ENCODE results near the gene SNCAIP.

SNCAIP gene

DNA sequence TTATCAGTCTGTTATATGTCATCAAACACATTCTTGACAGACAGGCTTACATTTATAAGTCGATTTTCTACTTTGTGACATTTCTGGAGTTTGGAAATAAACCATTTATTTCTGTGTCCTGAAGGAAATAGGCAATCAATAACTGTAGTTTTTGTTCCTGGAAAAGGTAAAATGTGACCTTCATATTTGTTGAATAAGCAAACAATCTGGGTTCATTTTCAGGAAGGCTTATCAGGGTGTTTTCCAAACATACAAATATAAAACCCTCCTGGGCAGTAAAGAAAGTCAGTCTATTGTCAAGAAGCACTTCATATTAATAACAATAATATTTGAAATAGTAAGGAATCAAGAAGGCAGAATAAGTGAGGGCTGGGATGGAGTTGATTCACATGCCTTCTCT is 195.0 kb downstream of the SNCAIP start:
- DNase-seq (ENCODE audit: low spot score): no peak

DNA sequence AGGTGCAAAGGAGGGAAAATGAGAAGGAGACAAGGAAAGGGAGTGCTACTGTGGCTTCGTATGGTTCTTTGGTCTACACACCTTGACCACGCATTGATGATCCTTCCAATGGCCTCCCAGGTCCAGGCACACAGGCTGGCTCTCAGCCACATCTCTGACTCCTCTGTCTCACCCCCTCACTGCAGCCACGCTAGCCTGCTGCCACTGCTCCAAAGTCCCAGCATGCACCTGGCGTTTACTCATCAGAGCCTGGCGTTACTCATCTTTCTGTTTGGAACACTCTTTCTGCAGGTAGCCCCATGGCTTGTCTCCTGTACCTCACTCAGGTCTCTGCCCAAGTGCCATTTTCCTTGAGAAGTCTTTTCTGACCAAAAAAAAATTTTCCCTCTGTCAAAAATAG is 195.5 kb downstream of the SNCAIP start:
- DNase-seq (ENCODE audit: low spot score): no peak

DNA sequence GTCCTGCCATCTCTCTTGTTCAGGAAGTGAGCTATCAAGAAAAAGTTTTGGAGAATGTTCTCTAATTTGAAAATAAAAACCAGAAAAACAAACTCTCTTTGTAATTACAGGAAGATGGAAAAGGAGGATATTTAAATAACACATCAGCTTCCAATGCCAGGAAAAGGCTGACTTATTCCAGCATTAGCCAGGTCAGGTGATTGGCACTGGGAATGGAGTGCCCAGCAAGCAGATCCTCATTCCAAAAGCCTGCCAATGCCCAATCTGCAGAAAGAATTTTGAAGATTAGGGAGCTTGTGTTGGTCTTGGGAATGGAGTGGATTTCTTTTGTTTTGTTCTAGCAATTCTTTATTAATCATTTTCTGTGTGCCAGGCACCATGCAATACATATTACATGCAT is 196.6 kb downstream of the SNCAIP start:
- no peak for DNase-seq (ENCODE audit: low spot score)
